CD4-positive, CD25-positive, alpha-beta regulatory T cell (primary cell): ENCODE results near the gene CLDN2. TPM values are rescaled to one million over a fixed set of nuclear protein-coding genes. Genes with fewer than 3 reads are reported as not detected.

Experiments used
- ATAC-seq, 2 donors: fragments of 150-1000 bp; cut with Tn5 transposase; one replicate each; pipeline ENCODE4 v1.10.0; 2021; ENCODE audit warnings: low read depth in 2 of 2, moderate number of reproducible peaks in 2 of 2, moderate library complexity in 1 of 2
- DNase-seq, 3 donors: peaks; one replicate each; pipeline versions ENCODE4 v3.0.0 to v3.0.0-alpha.2; 2012 to 2022; ENCODE audit warnings: mixed read lengths in 1 of 3
- H3K27ac ChIP-seq: one replicate; pipeline ENCODE4 v1.7.0; 2013; ENCODE audit warnings: mild to moderate bottlenecking, low read length; ENCODE audit not compliant: insufficient read depth, poor library complexity, severe bottlenecking
- H3K27me3 ChIP-seq: one replicate; pipeline ENCODE4 v1.7.0; 2013; ENCODE audit warnings: low read length; ENCODE audit not compliant: control insufficient read depth, insufficient read depth
- H3K36me3 ChIP-seq: one replicate; pipeline ENCODE4 v1.7.0; 2013; ENCODE audit warnings: mild to moderate bottlenecking, low read length, moderate library complexity; ENCODE audit not compliant: control insufficient read depth, insufficient read depth
- H3K4me1 ChIP-seq: 2 replicates; pipeline ENCODE4 v1.7.0; 2013; ENCODE audit warnings: mild to moderate bottlenecking, low read length; ENCODE audit not compliant: insufficient read depth, control insufficient read depth, poor library complexity, severe bottlenecking
- H3K4me3 ChIP-seq: one replicate; pipeline ENCODE4 v1.7.0; 2013; ENCODE audit warnings: low read depth, mild to moderate bottlenecking, low read length, moderate library complexity
- H3K9me3 ChIP-seq, 2 experiments: 1 replicate in 1 of 2; 2 replicates in 1 of 2; pipeline ENCODE4 v1.7.0; 2013; ENCODE audit warnings: low read length in 2 of 2, mild to moderate bottlenecking in 1 of 2, moderate library complexity in 1 of 2; ENCODE audit not compliant: control insufficient read depth in 2 of 2
- H3K27ac Mint-ChIP-seq, 3 donors: one replicate each; pipeline ENCODE4 v1.8.0; 2020 to 2022; ENCODE audit warnings: mild to moderate bottlenecking in 3 of 3, mixed read lengths in 3 of 3, moderate library complexity in 2 of 3
- H3K27me3 Mint-ChIP-seq: one replicate; pipeline ENCODE4 v1.8.0; 2022; ENCODE audit warnings: mild to moderate bottlenecking, mixed read lengths
- H3K36me3 Mint-ChIP-seq: one replicate; pipeline ENCODE4 v1.8.0; 2020; ENCODE audit warnings: mixed read lengths
- H3K4me1 Mint-ChIP-seq, 4 donors: one replicate each; pipeline ENCODE4 v1.8.0; 2020 to 2022; ENCODE audit warnings: mixed read lengths in 4 of 4, mild to moderate bottlenecking in 1 of 4
- H3K4me3 Mint-ChIP-seq, 4 donors: one replicate each; pipeline ENCODE4 v1.8.0; 2020 to 2022; ENCODE audit warnings: mild to moderate bottlenecking in 4 of 4, mixed read lengths in 4 of 4, moderate library complexity in 3 of 4
- H3K9me3 Mint-ChIP-seq, 7 donors: one replicate each; pipeline ENCODE4 v1.8.0; 2020 to 2022; ENCODE audit warnings: mixed read lengths in 7 of 7, mild to moderate bottlenecking in 3 of 7, moderate library complexity in 2 of 7
- polyA plus RNA-seq, 4 donors: library from polyadenylated mRNA; unstranded; fragments of 300-500 nt; fragmentation: Illumina TruSeq; gene quantifications; one replicate each; pipeline ENCODE4 v1.2.3, GENCODE V29; 2021
- total RNA-seq: library from RNA; stranded (reverse); gene quantifications from one replicate; pipeline ENCODE4 v1.2.3, GENCODE V29; 2022

Gene CLDN2
- total and polyA plus RNA-seq, 5 donors from 2014 or later, result not detected

DNA sequence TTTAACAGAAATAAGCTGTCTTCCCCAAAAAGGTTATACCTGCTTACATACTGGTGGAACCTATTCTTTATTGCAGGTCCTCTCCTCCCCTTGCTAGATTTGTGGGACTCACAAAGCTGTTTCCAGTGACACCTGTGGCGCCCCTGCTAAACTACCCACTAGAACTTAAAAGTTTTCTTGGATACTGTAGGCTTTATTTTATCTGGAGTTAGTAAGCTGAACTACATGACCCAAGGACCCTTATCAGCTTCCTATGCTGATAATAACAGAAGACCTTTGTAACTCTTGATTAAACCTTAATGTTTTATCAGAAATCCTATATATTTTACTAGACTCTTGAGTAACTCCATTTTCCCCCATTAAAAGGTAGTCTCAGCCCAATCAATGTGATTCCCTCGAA lies 32.3 kb downstream of the CLDN2 start:
- Histone ChIP-seq H3K27ac (no peak overlapping the region), H3K27me3 (no peaks in the 10 kb centered on the region), H3K4me1 (no peaks in the 10 kb centered on the region), H3K4me3 (no peak overlapping the region), H3K36me3 (peaks cover 2% of the 10 kb centered on the region), H3K9me3 (no peaks in the 10 kb centered on the region)
- ATAC-seq (no peak), DNase-seq (no peak)
- no peaks in the 10 kb centered on the region for H3K9me3 Mint-ChIP-seq
- H3K27ac Mint-ChIP-seq, result no peak overlapping the region
- H3K4me1 Mint-ChIP-seq, result no peaks in the 10 kb centered on the region
- H3K27me3 Mint-ChIP-seq, result no peaks in the 10 kb centered on the region
- H3K36me3 Mint-ChIP-seq, result peaks cover 8% of the 10 kb centered on the region
- no peak overlapping the region for H3K4me3 Mint-ChIP-seq

GRCh38 chrX:106952988-106953387 lies 32.8 kb downstream of the CLDN2 start:
- H3K4me1 ChIP-seq, result no peaks in the 10 kb centered on the region
- no peaks in the 10 kb centered on the region for H3K27me3 ChIP-seq
- no peaks in the 10 kb centered on the region for H3K4me1 Mint-ChIP-seq
- no peak overlapping the region for H3K4me3 ChIP-seq
- H3K27me3 Mint-ChIP-seq, result no peaks in the 10 kb centered on the region
- H3K9me3 Mint-ChIP-seq, result no peaks in the 10 kb centered on the region
- ATAC-seq, result no peak
- no peak overlapping the region for H3K27ac ChIP-seq
- H3K9me3 ChIP-seq, result no peaks in the 10 kb centered on the region
- H3K27ac Mint-ChIP-seq, result no peak overlapping the region
- peaks cover 2% of the 10 kb centered on the region for H3K36me3 ChIP-seq
- peaks cover 12% of the 10 kb centered on the region for H3K36me3 Mint-ChIP-seq
- no peak overlapping the region for H3K4me3 Mint-ChIP-seq
- DNase-seq, result no peak

DNA sequence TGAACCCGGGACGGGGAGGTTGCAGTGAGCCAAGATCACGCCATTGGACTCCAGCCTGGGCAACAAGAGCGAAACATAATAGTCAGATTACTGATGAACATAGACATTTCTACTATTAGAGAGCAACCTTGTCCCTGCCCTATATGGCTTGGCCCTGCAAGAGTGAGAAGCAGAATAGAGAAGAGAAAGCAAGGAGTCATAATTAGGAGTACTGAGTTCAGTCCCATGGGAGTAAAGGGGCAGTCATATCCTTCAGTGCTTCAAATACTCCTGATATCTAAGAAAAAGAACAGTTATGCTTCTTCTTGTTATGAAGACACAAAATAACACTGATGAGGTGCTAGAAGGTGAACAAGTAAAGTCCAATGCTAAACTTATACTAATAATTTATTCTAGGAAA lies 33.8 kb downstream of the CLDN2 start:
- peaks cover 13% of the 10 kb centered on the region for H3K36me3 Mint-ChIP-seq
- H3K36me3 ChIP-seq, result peaks cover 2% of the 10 kb centered on the region
- no peaks in the 10 kb centered on the region for H3K27me3 Mint-ChIP-seq
- no peaks in the 10 kb centered on the region for H3K27me3 ChIP-seq
- no peak for ATAC-seq
- no peaks in the 10 kb centered on the region for H3K4me1 Mint-ChIP-seq
- H3K27ac Mint-ChIP-seq, result no peak overlapping the region
- no peaks in the 10 kb centered on the region for H3K9me3 ChIP-seq
- no peak overlapping the region for H3K4me3 ChIP-seq
- H3K9me3 Mint-ChIP-seq, result no peaks in the 10 kb centered on the region
- no peak overlapping the region for H3K27ac ChIP-seq
- no peak for DNase-seq
- H3K4me3 Mint-ChIP-seq, result no peak overlapping the region
- no peaks in the 10 kb centered on the region for H3K4me1 ChIP-seq

- ATAC-seq (no peak), DNase-seq (no peak)
- H3K36me3 Mint-ChIP-seq, result peaks cover 13% of the 10 kb centered on the region
- H3K27me3 ChIP-seq, result no peaks in the 10 kb centered on the region
- no peaks in the 10 kb centered on the region for H3K9me3 ChIP-seq
- peaks cover 2% of the 10 kb centered on the region for H3K36me3 ChIP-seq
- no peaks in the 10 kb centered on the region for H3K4me1 Mint-ChIP-seq
- no peak overlapping the region for H3K27ac Mint-ChIP-seq
- H3K27me3 Mint-ChIP-seq, result no peaks in the 10 kb centered on the region
- H3K27ac ChIP-seq, result no peak overlapping the region
- no peaks in the 10 kb centered on the region for H3K4me1 ChIP-seq
- no peaks in the 10 kb centered on the region for H3K9me3 Mint-ChIP-seq
- no peak overlapping the region for H3K4me3 ChIP-seq
- no peak overlapping the region for H3K4me3 Mint-ChIP-seq
These were observed 35.0 kb downstream of the CLDN2 start for GRCh38 chrX:106955004-106955772.

DNA sequence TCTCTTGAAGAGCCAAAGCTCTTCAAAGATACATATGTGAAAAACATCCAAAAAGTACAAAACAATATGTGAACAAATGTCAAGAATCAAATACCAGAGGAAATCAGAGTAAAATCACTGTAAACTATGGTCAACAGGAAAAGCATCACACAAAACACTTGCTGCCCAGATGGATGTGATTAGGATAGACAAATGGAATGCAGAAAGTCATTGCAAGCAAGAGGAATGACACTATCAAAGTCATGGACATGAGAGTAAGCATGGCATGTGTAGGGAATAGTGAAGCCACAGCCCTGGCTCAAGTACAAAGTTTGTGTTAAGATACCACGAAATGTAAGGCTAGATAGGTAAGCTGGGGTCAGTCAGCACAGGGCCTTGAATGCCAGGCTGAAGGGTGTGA lies 37.7 kb downstream of the CLDN2 start:
- Mint-ChIP-seq H3K4me1 (no peaks in the 10 kb centered on the region), H3K27ac (no peak overlapping the region), H3K9me3 (no peaks in the 10 kb centered on the region), H3K36me3 (peaks cover 16% of the 10 kb centered on the region), H3K27me3 (no peaks in the 10 kb centered on the region), H3K4me3 (no peak overlapping the region)
- Histone ChIP-seq H3K4me1 (no peaks in the 10 kb centered on the region), H3K27me3 (no peaks in the 10 kb centered on the region), H3K9me3 (no peaks in the 10 kb centered on the region), H3K27ac (no peak overlapping the region), H3K4me3 (no peak overlapping the region), H3K36me3 (peaks cover 2% of the 10 kb centered on the region)
- DNase-seq (no peak), ATAC-seq (no peak)

DNA sequence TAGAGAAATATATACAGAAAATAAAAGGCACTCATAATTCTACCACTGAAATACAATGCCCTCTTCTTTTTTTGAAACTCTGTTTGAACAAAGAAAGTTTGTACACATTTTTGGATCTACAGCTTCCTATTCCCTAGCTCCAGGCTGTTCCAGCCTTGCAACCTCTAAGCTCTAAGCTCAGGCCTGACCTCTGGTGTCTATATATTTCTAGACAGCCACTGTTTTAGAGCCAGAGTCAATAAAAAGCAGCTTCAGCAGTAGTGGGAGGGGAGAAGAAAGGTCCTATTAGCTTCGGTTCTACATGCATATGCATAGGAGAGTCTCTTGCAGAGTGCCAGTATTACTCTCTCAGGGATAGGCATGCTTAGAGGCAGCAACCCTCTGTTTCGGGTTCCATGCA lies 39.7 kb downstream of the CLDN2 start:
- DNase-seq (no peak), ATAC-seq (no peak)
- H3K4me3 ChIP-seq, result no peak overlapping the region
- H3K9me3 ChIP-seq, result no peaks in the 10 kb centered on the region
- Mint-ChIP-seq H3K4me3 (no peak overlapping the region), H3K27ac (no peak overlapping the region), H3K27me3 (no peaks in the 10 kb centered on the region), H3K4me1 (no peaks in the 10 kb centered on the region), H3K36me3 (peaks cover 16% of the 10 kb centered on the region), H3K9me3 (no peaks in the 10 kb centered on the region)
- no peak overlapping the region for H3K27ac ChIP-seq
- H3K4me1 ChIP-seq, result no peaks in the 10 kb centered on the region
- H3K27me3 ChIP-seq, result no peaks in the 10 kb centered on the region
- H3K36me3 ChIP-seq, result peaks cover 2% of the 10 kb centered on the region

DNA sequence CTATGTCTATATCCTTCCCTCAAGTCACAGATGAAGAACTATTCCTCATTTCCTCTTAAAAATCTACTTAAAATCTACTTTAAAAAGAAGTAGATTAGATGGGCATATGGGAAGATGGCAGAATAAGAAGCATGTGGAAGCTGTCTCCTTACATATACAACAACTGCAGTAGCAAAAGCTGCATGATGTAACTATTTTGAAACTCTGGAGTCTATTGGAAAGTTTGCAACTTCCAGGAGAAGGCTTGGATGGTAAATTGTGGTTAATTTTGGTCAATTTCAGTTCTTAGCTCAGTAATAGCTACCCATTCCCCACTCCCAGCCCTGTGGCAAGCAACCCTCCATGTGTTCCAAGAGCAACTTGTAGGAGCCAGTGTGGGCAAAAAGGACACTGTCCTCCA lies 42.9 kb downstream of the CLDN2 start:
- peaks cover 7% of the 10 kb centered on the region for H3K36me3 Mint-ChIP-seq

GRCh38 chrX:106964290-106964689 lies 44.1 kb downstream of the CLDN2 start:
- H3K4me1 ChIP-seq, result no peaks in the 10 kb centered on the region
- Mint-ChIP-seq H3K4me3 (no peak overlapping the region), H3K4me1 (no peaks in the 10 kb centered on the region), H3K27me3 (peaks cover 5% of the 10 kb centered on the region), H3K36me3 (peaks cover 7% of the 10 kb centered on the region), H3K27ac (peak overlapping the region in 1 of 3 donors; percentile 52), H3K9me3 (peaks cover 0 to 2% (median 0%) of the 10 kb centered on the region in 7 donors)
- H3K4me3 ChIP-seq, result no peak overlapping the region
- no peak for ATAC-seq
- no peaks in the 10 kb centered on the region for H3K36me3 ChIP-seq
- no peaks in the 10 kb centered on the region for H3K9me3 ChIP-seq
- no peak for DNase-seq
- H3K27me3 ChIP-seq, result no peaks in the 10 kb centered on the region
- H3K27ac ChIP-seq, result no peak overlapping the region

More for the DNA sequence above, 42.9 kb downstream of the CLDN2 start:
- H3K4me1 Mint-ChIP-seq, result no peaks in the 10 kb centered on the region
- no peaks in the 10 kb centered on the region for H3K9me3 ChIP-seq
- no peak overlapping the region for H3K4me3 Mint-ChIP-seq
- H3K9me3 Mint-ChIP-seq, result no peaks in the 10 kb centered on the region
- H3K27me3 ChIP-seq, result no peaks in the 10 kb centered on the region
- no peak overlapping the region for H3K27ac Mint-ChIP-seq
- H3K36me3 ChIP-seq, result no peaks in the 10 kb centered on the region
- H3K4me3 ChIP-seq, result no peak overlapping the region
- ATAC-seq (no peak), DNase-seq (no peak)
- H3K4me1 ChIP-seq, result no peaks in the 10 kb centered on the region
- H3K27me3 Mint-ChIP-seq, result peaks cover 5% of the 10 kb centered on the region
- H3K27ac ChIP-seq, result no peak overlapping the region
